Testis (tissue), 3 donors: ENCODE measurements around the gene PTPRA. TPM values are rescaled to one million over a fixed set of nuclear protein-coding genes. Genes with fewer than 3 reads are reported as not detected.

ENCODE experiments used
- DNase-seq: peaks from one replicate; pipeline ENCODE4 v3.0.0-alpha.2; 2019
- H3K27ac ChIP-seq, 2 donors: fragments of 200-600 bp; sonication (generic); one replicate each; pipeline ENCODE4 v1.5.1; 2019
- H3K27me3 ChIP-seq: fragments of 200-600 bp; sonication (generic); one replicate; pipeline ENCODE4 v1.5.1; 2019
- H3K36me3 ChIP-seq: fragments of 200-600 bp; sonication (generic); one replicate; pipeline ENCODE4 v1.5.1; 2017; ENCODE audit warnings: low read depth; ENCODE audit errors: missing control alignments
- H3K4me1 ChIP-seq: fragments of 200-600 bp; sonication (generic); one replicate; pipeline ENCODE4 v1.5.1; 2019
- H3K4me3 ChIP-seq, 2 donors: fragments of 200-600 bp; sonication (generic); one replicate each; pipeline ENCODE4 v1.5.1; 2017 to 2019
- H3K9me3 ChIP-seq: fragments of 200-600 bp; sonication (generic); one replicate; pipeline ENCODE4 v1.5.1; 2017
- POLR2A ChIP-seq: fragments of 450-650 bp; IDR thresholded peaks from one replicate; pipeline ENCODE4 v1.6.1; 2017; ENCODE audit warnings: antibody characterized with exemption, mild to moderate bottlenecking, moderate library complexity
- WGBS, 2 donors: methylation state at CpG; one replicate each; pipeline ENCODE4 v1.1.5; 2018; 5-methylcytosine and 5-hydroxymethylcytosine counted together
- intact Hi-C: fragments of 100-400 bp; cut with DNase I; formaldehyde crosslinking; loops from one replicate; pipeline ENCODE4 v1.15.1; 2023; ENCODE audit warnings: low total_unique reads
- polyA plus RNA-seq: library from polyadenylated mRNA; stranded (reverse); fragments of 350-450 nt; fragmentation: Illumina TruSeq; extraction: RNeasy Lipid Tissue Mini Kit (QIAGEN cat#74804); gene quantifications from one replicate; pipeline ENCODE4 v1.2.3, GENCODE V29; 2014; ENCODE audit warnings: low read depth, low replicate concordance; ENCODE audit not compliant: insufficient read depth
- total RNA-seq, 2 donors: library from RNA; depleted of rRNA; stranded (reverse); fragments of >200 nt; gene quantifications; one replicate each; pipeline ENCODE4 v1.2.3, GENCODE V29; 2016
- TF ChIP-seq, protein P1 (sequence below), 3 experiments: fragments of 450-650 bp in 2 of 3; fragments of 200-600 bp in 1 of 3; sonication (generic) in 1 of 3; IDR thresholded peaks; one replicate each; pipeline ENCODE4 v1.5.1; 2016 to 2019; ENCODE audit warnings: antibody characterized with exemption in 3 of 3, mild to moderate bottlenecking in 2 of 3, moderate library complexity in 1 of 3

The PTPRA gene
- total and polyA plus RNA-seq, 3 donors from 2014 or later = 52.0 to 83.8 (median 68.9) TPM

DNA sequence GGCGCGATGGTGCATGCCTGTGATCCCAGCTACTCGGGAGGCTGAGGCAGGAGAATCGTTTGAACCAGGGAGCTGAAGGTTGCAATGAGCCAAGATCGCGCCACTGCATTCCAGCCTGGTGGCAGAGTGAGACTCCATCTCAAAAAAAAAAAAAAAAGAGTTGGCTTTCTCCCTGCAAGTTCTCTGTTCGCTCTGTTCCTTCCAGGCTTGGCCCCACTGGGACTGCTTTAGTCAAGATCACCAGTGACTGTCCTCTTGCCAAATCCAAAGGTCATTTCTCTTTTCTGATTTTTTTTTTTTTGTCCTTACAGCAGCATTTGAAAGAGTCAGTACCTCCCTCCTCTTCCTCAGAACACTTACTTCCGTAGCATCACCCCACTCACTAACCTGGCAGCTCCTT lies 159.3 kb downstream of the PTPRA start:
- H3K4me3 ChIP-seq = no peak overlapping the region
- no peaks in the 10 kb centered on the region for H3K9me3 ChIP-seq
- DNase-seq = peak; percentile 46
- WGBS, 2 donors = 64 to 67% methylated on average over 8 of the region's 8 CpGs
- no peaks in the 10 kb centered on the region for H3K36me3 ChIP-seq
- H3K4me1 ChIP-seq = no peaks in the 10 kb centered on the region
- TF ChIP-seq POLR2A = no peak
- TF ChIP-seq, protein P1, sequence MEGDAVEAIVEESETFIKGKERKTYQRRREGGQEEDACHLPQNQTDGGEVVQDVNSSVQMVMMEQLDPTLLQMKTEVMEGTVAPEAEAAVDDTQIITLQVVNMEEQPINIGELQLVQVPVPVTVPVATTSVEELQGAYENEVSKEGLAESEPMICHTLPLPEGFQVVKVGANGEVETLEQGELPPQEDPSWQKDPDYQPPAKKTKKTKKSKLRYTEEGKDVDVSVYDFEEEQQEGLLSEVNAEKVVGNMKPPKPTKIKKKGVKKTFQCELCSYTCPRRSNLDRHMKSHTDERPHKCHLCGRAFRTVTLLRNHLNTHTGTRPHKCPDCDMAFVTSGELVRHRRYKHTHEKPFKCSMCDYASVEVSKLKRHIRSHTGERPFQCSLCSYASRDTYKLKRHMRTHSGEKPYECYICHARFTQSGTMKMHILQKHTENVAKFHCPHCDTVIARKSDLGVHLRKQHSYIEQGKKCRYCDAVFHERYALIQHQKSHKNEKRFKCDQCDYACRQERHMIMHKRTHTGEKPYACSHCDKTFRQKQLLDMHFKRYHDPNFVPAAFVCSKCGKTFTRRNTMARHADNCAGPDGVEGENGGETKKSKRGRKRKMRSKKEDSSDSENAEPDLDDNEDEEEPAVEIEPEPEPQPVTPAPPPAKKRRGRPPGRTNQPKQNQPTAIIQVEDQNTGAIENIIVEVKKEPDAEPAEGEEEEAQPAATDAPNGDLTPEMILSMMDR (IDR thresholded peaks at IDR 0.05) = no peak
- intact Hi-C loops = no loop called here
- no peak overlapping the region for H3K27ac ChIP-seq
- no peaks in the 10 kb centered on the region for H3K27me3 ChIP-seq

DNA sequence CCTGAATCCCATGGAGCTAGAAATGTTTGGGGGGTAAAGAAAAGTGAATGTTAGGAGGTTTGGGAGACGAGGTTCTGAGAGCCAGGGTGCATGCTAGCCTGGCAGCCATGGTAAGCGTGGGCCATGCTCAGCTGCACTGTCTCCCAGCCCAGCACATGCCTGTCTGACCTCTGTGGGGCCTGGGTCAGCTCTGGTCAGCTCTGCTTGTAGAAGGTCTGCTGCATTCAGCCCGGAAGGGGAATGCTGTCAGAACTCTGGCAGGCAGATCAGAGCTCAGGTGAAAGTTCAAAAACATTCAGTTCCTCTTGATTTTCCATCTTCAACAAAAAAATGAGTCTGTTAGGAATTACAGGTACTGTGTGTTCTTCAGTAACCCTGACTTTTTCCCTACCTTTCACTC lies 164.4 kb downstream of the PTPRA start:
- 79 to 84% methylated on average over 3 of the region's 3 CpGs for WGBS, 2 donors
- no peaks in the 10 kb centered on the region for H3K9me3 ChIP-seq
- no peaks in the 10 kb centered on the region for H3K36me3 ChIP-seq
- no peaks in the 10 kb centered on the region for H3K27me3 ChIP-seq
- intact Hi-C loops = no loop called here
- H3K4me3 ChIP-seq = no peak overlapping the region
- H3K27ac ChIP-seq = no peak overlapping the region
- no peak for DNase-seq
- no peak for TF ChIP-seq POLR2A
- TF ChIP-seq, protein P1 (IDR thresholded peaks at IDR 0.05) = no peak
- H3K4me1 ChIP-seq = peaks cover 11% of the 10 kb centered on the region

DNA sequence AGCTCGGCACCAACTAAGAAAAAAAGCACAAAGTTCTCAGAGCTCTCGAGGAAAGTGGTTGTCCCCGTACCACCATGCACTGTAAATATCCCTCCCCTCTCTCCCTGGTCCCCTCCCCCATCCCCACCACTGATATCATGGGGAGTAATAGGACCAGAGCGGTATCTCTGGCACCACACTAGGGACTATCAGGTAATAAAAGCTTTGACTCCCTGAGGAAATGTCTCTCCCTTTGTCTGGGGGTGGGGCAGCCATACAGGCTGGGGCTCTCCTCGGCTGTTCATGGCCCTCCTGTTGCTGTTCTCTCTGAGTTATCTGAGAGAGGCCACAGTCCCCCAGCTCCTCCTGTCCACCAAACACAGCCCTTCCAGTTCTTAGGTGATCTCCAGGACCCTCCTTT lies 165.2 kb downstream of the PTPRA start:
- no peak overlapping the region for H3K4me3 ChIP-seq
- intact Hi-C loops = no loop called here
- no peaks in the 10 kb centered on the region for H3K27me3 ChIP-seq
- DNase-seq = no peak
- peaks cover 12% of the 10 kb centered on the region for H3K4me1 ChIP-seq
- H3K27ac ChIP-seq = no peak overlapping the region
- WGBS, 2 donors = 83 to 86% methylated on average over 5 of the region's 5 CpGs
- TF ChIP-seq, protein P1 (IDR thresholded peaks at IDR 0.05) = no peak
- TF ChIP-seq POLR2A = no peak
- no peaks in the 10 kb centered on the region for H3K9me3 ChIP-seq
- no peaks in the 10 kb centered on the region for H3K36me3 ChIP-seq

DNA sequence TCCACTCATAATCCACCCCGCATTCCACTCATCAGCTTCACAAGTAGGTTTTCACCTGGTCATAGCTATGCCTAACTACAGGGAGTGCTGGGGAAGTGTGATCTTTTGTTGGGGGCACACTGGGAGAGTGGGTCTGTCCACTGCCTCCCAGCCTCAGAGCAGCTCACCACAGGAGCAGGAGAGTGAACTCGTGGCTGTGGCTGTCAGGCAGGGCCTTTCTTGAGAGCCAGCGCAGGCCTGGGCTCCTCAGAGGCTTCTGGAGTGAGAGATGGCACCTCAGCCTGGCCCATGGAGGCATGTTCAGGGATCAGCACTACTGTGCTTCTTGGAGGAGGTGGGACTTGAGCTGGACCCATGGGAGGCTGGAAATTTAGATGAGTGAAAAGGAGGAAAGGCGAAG lies 166.1 kb downstream of the PTPRA start:
- Histone ChIP-seq H3K4me1 (peaks cover 12% of the 10 kb centered on the region), H3K36me3 (no peaks in the 10 kb centered on the region), H3K9me3 (no peaks in the 10 kb centered on the region), H3K4me3 (no peak overlapping the region), H3K27me3 (no peaks in the 10 kb centered on the region), H3K27ac (no peak overlapping the region)
- TF ChIP-seq, protein P1 (IDR thresholded peaks at IDR 0.05) = no peak
- TF ChIP-seq POLR2A = no peak
- no peak for DNase-seq
- WGBS, 2 donors = 83 to 95% methylated on average over 4 of the region's 4 CpGs
- intact Hi-C loops = no loop called here

DNA sequence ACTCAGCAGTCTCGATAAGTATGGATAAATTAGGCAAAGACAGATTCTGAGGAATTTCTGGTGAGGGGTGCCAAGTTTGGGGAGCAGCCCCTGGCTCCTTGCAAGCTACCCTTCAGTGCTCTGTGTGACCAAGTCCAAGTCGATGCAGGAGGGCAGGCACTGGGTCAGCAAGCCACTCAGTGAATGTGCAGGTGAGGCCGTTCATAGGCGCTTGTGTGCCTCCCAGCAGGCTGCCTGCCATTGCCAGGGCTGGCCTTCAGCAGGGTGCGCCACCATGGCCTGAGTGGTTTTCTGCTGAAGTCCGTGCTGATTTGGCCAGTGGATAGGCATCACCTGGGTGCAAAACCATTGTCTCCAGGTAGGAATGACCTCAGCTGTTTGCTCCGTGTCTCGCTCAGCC lies 166.8 kb downstream of the PTPRA start:
- Histone ChIP-seq H3K36me3 (no peaks in the 10 kb centered on the region), H3K27me3 (no peaks in the 10 kb centered on the region)
- 89 to 97% methylated on average over 8 of the region's 8 CpGs for WGBS, 2 donors

More for the DNA sequence above, 166.8 kb downstream of the PTPRA start:
- TF ChIP-seq POLR2A = no peak
- TF ChIP-seq, protein P1 (IDR thresholded peaks at IDR 0.05) = no peak
- Histone ChIP-seq H3K4me1 (peaks cover 12% of the 10 kb centered on the region), H3K27ac (no peak overlapping the region), H3K4me3 (no peak overlapping the region), H3K9me3 (no peaks in the 10 kb centered on the region)
- intact Hi-C loops = no loop called here
- no peak for DNase-seq
